GM12875 (cell line): ENCODE results near the gene CDHR4.

Experiments used
- H3K4me3 ChIP-seq: one replicate; pipeline ENCODE4 v1.5.1; 2011; ENCODE audit warnings: low read depth, low read length, control low read depth
- CTCF ChIP-seq: IDR thresholded peaks from 2 replicates; pipeline ENCODE4 v1.5.1; 2011; ENCODE audit warnings: low read depth, mild to moderate bottlenecking, control low read depth, inconsistent platforms, low read length, moderate library complexity, borderline replicate concordance; ENCODE audit not compliant: insufficient read depth

CDHR4 gene

GRCh38 chr3:49802719-49803464, 3.2 kb upstream of the CDHR4 start, which contains the start of gene INKA1:
INKA1 (plus strand) TSS chr3:49803261; CDS start chr3:49803393, 132 bp downstream.
- H3K4me3 ChIP-seq = peak within 1 kb of the TSS; percentile 77
- TF ChIP-seq CTCF = peak; percentile 96

GRCh38 chr3:49801160-49801559, 1.5 kb upstream of the CDHR4 start:
- TF ChIP-seq CTCF = no peak
- H3K4me3 ChIP-seq = no peak overlapping the region

- TF ChIP-seq CTCF = no peak
- H3K4me3 ChIP-seq = no peak overlapping the region
Observed at GRCh38 chr3:49799105-49799504, 568 bp downstream of the CDHR4 start.

- no peak for TF ChIP-seq CTCF
- no peak overlapping the region for H3K4me3 ChIP-seq
Observed at GRCh38 chr3:49794926-49795905, 4.5 kb downstream of the CDHR4 start.

GRCh38 chr3:49794431-49794830, 5.2 kb downstream of the CDHR4 start:
- TF ChIP-seq CTCF = no peak
- H3K4me3 ChIP-seq = no peak overlapping the region

GRCh38 chr3:49793486-49794085, 6.1 kb downstream of the CDHR4 start:
- TF ChIP-seq CTCF = no peak
- H3K4me3 ChIP-seq = no peak overlapping the region
